Ovary (tissue), 3 donors: ENCODE measurements around the gene STRN4.

Source experiments
- POLR2A ChIP-seq: fragments of 450-650 bp; IDR thresholded peaks from one replicate; pipeline ENCODE4 v1.6.1; 2017; ENCODE audit warnings: antibody characterized with exemption, mild to moderate bottlenecking, moderate library complexity
- TF ChIP-seq, protein P1 (sequence below), 3 donors: fragments of 450-650 bp in 2 of 3; fragments of 200-600 bp in 1 of 3; IDR thresholded peaks; one replicate each; pipeline versions ENCODE4 v1.5.1 to v1.8.0; 2016 to 2022; ENCODE audit warnings: antibody characterized with exemption in 3 of 3, mild to moderate bottlenecking in 1 of 3
- donor health status: DM: no; HTN: no; CAD: no.

DNA sequence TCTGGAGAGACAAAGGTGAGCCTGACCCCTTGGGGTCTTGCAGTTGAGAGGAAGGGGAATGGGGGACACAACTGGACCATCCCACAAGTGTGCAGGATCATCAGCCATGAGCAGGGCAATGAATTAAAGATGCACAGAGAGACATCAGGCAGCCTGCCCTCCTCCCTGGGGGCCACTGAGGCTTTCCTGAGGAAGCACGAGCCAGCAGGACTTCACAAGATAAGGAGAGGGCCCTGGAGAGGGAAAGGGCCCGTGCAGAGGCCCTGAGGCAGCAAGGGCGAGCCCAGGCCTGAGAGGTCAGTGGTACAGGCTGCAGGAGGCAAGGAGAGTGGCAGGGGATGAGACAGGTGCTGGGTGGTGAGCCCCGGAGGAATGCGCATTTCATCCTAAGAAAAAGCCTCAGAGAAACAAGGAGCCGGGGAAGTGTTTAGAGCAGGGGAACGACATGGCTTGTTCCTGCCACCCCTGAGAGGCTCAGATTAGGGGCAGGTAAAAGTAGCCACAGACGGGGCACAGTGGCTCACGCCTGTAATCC is 20.3 kb downstream of the STRN4 start:
- TF ChIP-seq POLR2A = no peak
- TF ChIP-seq, protein P1, sequence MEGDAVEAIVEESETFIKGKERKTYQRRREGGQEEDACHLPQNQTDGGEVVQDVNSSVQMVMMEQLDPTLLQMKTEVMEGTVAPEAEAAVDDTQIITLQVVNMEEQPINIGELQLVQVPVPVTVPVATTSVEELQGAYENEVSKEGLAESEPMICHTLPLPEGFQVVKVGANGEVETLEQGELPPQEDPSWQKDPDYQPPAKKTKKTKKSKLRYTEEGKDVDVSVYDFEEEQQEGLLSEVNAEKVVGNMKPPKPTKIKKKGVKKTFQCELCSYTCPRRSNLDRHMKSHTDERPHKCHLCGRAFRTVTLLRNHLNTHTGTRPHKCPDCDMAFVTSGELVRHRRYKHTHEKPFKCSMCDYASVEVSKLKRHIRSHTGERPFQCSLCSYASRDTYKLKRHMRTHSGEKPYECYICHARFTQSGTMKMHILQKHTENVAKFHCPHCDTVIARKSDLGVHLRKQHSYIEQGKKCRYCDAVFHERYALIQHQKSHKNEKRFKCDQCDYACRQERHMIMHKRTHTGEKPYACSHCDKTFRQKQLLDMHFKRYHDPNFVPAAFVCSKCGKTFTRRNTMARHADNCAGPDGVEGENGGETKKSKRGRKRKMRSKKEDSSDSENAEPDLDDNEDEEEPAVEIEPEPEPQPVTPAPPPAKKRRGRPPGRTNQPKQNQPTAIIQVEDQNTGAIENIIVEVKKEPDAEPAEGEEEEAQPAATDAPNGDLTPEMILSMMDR (IDR thresholded peaks at IDR 0.05) = no peak
